ENCODE data around the gene GALNT13.

Gene GALNT13

DNA sequence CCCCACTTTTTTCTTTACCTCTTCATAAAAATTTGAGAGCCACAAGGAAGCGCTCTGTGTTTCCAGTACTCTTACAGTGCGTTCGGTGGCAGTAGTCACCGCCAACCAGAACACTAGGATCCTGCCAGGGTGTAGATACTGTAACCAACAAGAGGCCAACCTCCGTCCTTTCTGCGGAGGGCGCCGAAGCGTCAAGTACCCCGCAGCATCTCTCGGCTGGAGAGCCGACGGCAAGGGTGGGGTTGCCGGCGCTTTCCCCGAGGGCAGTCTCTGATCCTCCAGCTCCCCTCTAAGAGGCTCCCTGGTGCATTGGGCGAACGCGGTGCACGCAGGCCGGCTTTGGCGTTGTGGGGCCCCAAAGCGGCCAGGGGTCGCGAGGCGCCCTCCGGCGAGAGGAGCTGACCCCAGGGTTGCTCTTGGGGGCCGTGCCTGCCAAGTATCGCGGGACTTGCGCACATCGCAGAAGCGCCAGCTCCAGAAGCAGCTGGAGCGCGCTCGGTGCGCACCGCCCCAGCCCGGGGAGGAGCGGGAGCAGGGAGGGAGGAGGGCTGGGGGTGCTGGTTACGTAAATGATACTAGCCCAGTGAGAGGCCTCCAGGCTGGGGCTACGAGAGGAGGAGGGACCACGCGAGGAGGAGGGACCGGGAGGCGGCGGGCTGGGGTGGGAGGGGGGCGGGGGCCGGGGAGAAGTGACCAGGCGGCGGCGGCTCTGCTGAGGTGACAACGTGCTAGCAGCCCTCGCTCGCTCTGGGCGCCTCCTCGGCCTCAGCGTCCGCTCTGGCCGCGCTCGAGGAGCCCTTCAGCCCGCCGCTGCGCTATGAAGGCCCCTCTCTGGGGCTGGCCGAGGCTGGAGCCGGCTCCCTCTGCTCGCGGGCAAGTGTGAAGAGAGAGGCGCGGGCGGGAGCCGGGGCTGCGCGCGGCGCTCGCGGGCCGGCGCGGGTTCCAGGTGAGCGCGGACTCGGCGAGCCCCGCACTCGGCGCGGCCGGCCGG is at the start of gene GALNT13:
TSS of gene GALNT13 (plus strand) at position 692 of the 991 bp plus-strand sequence.
- FAIRE-seq (no peak), DNase-seq (ENCODE audit: insufficient read length, low spot score) (no peak)
- TF ChIP-seq, protein P1, sequence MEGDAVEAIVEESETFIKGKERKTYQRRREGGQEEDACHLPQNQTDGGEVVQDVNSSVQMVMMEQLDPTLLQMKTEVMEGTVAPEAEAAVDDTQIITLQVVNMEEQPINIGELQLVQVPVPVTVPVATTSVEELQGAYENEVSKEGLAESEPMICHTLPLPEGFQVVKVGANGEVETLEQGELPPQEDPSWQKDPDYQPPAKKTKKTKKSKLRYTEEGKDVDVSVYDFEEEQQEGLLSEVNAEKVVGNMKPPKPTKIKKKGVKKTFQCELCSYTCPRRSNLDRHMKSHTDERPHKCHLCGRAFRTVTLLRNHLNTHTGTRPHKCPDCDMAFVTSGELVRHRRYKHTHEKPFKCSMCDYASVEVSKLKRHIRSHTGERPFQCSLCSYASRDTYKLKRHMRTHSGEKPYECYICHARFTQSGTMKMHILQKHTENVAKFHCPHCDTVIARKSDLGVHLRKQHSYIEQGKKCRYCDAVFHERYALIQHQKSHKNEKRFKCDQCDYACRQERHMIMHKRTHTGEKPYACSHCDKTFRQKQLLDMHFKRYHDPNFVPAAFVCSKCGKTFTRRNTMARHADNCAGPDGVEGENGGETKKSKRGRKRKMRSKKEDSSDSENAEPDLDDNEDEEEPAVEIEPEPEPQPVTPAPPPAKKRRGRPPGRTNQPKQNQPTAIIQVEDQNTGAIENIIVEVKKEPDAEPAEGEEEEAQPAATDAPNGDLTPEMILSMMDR (IDR thresholded peaks at IDR 0.05; ENCODE audit: insufficient read depth, missing control alignments), result no peak

DNA sequence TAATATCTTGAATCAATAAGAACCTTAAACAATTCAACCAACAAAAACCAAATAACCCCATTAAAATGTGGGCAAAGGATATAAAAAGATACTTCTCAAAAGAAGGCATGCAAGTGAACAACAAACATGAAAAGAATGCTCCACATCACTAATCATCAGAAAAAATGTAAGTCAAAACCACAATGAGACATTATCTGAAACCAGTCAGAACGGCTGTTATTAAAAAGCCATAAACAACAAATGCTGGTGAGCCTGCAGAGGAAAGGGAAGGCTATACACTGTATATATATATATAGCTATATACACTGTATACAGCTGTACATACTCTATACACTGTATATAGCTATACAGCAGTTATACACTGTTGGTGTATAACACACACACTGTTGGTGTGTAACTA is 47.8 kb upstream of the GALNT13 start:
- FAIRE-seq, result no peak
- TF ChIP-seq, protein P1 (IDR thresholded peaks at IDR 0.05; ENCODE audit: insufficient read depth, missing control alignments), result no peak
- DNase-seq (ENCODE audit: insufficient read length, low spot score), result no peak

DNA sequence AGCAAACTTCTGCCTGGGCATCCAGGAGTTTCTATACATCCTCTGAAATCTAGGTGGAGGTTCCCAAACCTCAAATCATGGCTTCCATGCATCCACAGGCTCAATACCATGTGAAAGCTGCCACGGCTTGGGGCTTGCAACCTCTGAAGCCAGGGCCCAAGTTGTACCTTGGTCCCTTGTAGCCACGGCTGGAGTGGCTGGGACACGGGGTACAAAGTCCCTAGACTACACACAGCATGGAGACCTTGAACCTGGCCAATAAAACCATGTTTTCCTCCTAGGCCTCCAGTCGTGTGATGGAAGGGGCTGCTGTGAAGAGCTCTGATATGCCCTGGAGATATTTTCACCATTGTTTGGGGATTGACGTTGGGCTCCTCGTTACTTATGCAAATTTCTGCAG is 43.4 kb upstream of the GALNT13 start:
- no peak for DNase-seq (ENCODE audit: insufficient read length, low spot score)
- no peak for FAIRE-seq
- TF ChIP-seq, protein P1 (IDR thresholded peaks at IDR 0.05; ENCODE audit: insufficient read depth, missing control alignments), result no peak

DNA sequence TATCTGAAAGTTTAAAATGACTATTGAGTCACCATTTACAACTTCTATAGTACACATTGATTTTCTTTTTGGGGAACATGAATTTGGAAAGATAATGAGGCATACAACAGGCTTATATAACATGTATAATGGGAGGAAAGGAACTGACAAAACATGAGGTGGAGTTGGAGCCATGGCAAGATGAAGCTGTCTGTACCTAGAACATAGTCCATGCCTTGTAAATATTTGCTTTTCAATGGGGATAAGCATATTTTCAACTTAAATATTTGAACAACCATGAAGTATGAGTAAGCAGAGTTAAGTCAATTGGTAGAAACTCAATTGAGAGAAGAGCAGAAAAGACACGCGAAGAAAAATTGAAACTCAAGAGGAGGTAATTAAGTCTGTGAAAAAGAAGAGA is 37.1 kb upstream of the GALNT13 start:
- FAIRE-seq (no peak), DNase-seq (ENCODE audit: insufficient read length, low spot score) (no peak)
- TF ChIP-seq, protein P1 (IDR thresholded peaks at IDR 0.05; ENCODE audit: insufficient read depth, missing control alignments), result no peak

DNA sequence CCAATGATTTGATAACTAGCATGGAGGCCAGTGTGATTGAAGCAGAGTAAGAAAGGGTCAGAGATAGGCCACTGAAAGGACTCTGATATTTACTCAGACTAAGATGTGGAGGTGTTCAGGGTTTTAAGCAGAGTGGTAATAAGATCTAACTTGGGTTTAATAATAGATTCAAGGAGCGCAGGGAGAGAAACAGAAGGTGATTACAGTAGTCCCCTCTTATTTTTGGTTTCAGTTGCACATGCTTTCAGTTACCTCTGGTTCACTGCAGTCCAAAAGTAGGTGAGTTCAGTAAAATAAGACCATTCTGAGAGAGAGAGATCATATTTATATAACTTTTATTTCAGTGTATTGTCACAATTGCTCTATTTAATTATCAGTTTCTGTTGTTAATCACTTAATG is 13.5 kb upstream of the GALNT13 start:
- no peak for FAIRE-seq

DNA sequence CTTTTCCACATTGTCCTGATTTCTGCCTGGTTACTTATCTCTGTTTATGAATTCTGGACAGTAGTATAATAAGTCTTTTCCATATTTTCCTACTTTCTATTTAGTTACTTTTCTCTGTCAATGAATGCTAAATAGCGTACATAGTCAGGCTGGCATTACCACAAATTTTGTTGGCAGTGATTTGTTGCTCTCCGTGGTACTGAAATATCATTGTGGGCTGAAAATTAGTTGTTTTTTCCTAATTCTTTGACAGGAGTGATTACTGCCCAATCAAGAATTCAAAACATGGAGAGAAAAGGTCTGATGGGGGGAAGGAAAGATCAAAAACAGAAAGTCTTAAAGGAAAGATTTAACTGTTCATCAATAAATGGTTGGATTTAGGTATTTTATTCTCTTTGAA is 7.7 kb upstream of the GALNT13 start:
- TF ChIP-seq, protein P1 (IDR thresholded peaks at IDR 0.05; ENCODE audit: insufficient read depth, missing control alignments), result no peak
- DNase-seq (ENCODE audit: insufficient read length, low spot score) (no peak), FAIRE-seq (no peak)

More for the DNA sequence above, 13.5 kb upstream of the GALNT13 start:
- no peak for DNase-seq (ENCODE audit: insufficient read length, low spot score)
- TF ChIP-seq, protein P1 (IDR thresholded peaks at IDR 0.05; ENCODE audit: insufficient read depth, missing control alignments), result no peak

DNA sequence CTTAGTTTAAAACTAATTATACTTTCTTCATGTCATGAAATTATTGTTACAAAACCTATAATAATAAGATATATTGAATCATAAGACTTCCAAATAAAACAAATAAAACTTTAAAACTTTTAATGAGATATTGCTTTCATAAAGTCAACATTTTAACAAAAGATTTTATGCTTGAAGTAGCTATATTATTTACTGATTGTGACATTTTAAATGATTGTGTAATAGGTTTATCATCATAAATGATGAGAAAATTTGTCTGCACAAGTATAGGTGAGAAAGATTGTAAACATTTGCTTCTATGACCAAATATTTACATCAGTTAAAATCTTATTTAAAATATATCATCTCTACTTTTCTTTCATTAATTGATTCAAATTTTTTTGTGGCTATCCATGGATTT is 5.1 kb upstream of the GALNT13 start:
- DNase-seq (ENCODE audit: insufficient read length, low spot score) (no peak), FAIRE-seq (no peak)
- TF ChIP-seq, protein P1 (IDR thresholded peaks at IDR 0.05; ENCODE audit: insufficient read depth, missing control alignments), result no peak
